G401.6 (cell line): ENCODE measurements around the gene AGXT2.

Source experiments
- FAIRE-seq: peaks from 2 replicates; lab custom pipeline; 2012; peaks lifted over from hg19 to GRCh38; lab: Jason Lieb, UNC

AGXT2 gene, protein sequence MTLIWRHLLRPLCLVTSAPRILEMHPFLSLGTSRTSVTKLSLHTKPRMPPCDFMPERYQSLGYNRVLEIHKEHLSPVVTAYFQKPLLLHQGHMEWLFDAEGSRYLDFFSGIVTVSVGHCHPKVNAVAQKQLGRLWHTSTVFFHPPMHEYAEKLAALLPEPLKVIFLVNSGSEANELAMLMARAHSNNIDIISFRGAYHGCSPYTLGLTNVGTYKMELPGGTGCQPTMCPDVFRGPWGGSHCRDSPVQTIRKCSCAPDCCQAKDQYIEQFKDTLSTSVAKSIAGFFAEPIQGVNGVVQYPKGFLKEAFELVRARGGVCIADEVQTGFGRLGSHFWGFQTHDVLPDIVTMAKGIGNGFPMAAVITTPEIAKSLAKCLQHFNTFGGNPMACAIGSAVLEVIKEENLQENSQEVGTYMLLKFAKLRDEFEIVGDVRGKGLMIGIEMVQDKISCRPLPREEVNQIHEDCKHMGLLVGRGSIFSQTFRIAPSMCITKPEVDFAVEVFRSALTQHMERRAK

DNA sequence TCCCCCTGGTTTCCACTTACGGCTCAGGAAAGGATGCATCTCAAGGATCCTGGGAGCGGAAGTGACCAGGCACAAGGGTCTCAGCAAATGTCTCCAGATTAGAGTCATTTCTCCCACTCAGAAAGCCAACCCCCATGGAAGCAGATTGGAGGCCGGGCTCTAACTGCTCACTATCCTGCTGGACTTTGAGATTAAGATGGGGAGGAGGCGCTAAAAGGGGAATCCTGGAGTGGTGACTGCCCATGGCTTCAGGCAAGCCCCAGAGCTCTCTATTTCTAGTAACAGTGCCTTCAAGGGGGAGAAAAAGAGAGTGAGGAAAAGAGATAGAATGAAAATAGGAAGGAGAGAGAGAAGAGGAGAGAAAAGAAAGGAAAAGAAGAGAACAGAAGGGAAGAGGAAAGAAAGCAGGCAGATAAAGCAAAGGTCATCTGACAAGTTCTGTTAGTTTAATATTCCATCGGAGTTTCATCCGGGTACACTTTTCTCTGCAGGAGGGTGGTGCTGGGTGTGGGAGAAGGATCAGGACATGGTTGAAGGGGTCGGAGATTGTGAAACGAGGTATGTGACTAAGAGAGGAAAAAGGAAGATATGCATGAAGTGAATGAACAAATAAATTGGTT, at the start of gene AGXT2:
TSS of gene AGXT2 (minus strand) at position 165 of the 620 bp plus-strand sequence. CDS start at position 108, 57 bp downstream.
- FAIRE-seq: no peak

DNA sequence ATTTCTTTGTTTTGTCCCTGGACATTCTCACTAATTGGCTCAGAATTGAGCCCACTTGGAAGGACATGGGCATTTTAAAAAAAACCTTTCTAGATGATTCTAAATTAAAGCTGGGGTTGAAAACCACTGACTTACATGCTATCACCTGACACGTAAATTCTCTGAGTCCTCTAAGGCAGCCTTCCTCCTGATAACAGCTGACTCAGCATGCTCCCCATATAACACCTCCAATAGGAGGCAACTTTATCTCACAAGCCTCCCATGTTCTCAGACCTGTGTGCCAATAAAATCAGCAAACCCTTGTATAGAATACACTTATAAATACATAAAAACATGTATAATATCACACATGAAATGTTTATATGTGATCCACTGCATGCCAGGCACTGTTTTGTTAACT, 49.2 kb upstream of the AGXT2 start:
- FAIRE-seq: no peak

DNA sequence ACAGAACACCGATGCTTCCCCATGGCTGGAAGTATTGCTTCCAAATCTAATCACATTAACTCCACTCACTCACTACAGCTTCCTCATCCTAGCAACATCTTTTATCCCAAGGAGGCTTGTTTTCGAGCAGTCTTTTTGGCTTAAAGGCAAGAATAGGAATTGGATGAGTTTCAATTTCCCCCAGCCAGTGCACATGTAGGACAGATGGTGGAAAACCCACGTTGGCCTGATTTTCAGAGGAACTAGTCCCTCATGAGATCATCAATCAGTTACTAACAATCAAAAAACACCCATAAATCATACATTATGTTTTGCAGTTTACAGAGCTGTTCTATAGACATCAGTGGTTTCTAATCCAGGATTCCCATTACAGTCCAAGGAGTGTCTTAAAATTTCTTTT, 48.5 kb upstream of the AGXT2 start:
- no peak for FAIRE-seq

DNA sequence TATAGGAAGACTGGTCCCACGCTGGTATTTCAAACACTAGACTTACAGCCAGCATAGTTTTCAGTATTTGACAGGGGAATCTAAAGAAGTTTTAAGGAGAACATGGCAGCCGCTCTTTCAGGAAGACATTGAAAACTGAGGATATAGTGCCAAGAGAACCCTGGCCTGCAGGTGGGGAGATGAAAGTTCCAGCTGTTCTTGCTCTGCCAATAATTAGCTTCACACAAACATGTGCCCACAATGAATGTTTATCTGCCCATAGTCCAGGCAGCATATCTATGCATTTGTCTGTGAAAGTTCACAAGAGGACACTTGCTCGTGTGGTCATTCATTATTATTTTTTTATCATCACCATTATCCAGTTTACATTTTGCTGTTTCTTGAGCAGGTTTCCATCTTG, 47.6 kb upstream of the AGXT2 start:
- FAIRE-seq: no peak

DNA sequence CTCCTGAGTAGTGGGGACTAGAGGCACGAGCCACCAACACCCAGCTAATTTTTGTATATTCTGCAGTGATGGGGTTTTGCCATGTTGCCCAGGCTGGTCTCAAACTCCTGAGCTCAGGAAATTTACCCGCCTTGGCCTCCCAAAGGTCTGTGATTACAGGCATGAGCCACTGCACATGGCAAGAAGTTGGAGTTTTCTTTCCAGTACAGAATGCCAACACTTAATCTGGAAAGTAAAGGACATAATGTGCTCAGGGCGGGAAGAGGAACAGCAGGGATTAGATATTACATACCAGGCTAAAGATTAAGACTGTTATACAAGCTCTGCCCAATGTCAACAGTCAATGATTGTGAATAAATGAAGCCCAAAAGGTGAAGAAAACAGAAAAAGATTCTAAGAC, 47.2 kb upstream of the AGXT2 start:
- no peak for FAIRE-seq

DNA sequence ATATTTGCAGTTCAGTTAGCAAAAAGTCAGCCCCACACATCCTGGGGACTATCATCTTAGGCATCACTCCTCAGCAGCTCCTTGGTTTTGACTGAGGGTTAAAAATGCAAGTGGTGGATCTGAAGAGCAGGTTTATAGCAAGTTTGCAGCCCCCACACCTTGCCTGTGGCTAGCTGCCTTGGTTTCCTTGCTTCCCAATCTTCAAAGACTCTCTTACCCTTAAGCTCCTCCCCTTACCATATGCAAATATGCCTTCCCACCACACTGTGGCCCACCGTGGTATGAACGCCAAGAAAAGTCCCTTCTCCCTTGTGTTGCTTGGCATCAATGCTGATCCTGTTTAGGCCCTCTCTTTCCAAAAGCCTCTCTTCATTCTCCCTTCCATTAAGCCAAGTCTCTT, 45.0 kb upstream of the AGXT2 start:
- no peak for FAIRE-seq

DNA sequence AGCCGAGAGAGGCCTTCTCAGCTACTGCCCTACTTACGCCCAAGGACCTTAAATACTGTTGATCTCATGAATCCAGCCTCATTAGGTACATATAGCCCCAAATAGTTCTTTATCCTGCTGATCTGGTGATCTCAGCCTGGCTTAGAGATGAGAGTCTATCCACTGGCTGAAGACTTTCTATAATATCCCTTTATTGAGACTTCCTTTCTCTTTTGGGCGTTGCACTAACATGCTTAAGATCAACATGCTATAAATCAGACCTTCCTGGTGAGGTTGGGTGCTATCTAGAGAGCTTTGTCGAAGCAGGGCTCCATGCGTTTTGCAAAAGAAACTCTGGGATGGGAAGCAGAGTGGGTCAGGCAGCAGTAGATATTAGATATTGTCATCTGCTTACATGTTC, 44.0 kb upstream of the AGXT2 start:
- FAIRE-seq: no peak

DNA sequence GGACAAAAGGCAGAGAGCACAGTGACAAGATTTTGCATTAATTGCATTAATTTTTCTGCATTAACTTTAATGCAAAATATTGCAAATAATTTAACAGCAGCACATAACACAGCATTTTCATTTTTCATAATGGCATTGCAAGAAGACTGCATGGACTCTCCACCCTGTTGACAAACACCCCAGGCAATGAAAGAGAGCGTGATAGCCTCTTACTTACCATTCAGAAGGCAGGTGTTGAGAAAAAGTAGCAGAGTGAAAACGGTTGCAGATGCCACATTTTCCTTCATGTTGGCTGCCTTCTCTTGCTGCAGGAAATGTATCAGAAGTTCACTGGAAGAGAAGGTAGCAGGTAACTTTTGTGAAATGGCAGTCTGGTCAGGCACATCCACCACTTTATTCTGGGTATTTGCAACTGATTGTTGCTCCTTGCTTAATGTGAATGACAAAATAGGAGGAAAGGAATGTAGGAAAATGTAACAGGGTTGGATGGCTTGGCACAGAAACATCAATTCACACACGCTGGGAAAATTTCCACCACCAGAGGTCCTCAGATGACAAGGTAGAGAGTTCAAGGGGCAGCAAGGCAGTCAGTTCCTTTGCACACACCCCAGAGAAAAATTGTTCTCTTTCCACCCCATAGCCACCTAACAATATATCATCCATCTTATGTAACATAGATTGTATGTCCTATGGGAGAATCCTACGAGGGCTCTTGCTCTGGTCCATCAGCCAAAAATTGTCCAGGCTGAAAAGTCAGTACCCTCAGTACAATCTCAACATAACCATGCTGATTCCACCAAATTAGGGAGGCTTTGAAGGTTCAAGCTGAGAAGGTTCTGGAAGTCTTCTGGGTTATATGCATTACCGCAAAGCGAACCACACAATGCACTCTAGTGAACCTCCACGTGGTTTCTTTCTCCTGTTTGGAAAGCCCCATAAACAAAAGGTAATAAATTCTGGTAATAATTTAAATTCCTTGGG, 41.9 kb upstream of the AGXT2 start:
- no peak for FAIRE-seq

DNA sequence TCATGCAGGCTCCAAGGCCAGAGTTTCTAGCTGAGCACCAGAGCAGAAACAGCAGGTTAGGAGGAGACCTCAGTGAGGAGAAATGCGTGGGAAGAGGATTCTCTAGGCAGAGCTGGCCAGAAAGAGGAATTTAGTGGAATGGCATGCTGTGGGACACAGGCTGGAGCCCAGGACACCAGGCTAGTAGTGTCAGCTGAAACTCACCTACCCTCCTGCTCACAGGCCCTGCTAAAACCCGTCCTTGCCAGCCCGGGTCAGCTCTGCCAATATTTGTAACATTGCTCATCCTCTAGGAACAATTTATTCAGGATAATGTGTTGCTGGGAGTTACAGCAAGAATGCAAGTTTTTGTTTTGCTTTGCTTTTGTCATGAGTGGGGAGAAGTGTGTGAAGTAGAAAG, 40.2 kb upstream of the AGXT2 start:
- FAIRE-seq: no peak

DNA sequence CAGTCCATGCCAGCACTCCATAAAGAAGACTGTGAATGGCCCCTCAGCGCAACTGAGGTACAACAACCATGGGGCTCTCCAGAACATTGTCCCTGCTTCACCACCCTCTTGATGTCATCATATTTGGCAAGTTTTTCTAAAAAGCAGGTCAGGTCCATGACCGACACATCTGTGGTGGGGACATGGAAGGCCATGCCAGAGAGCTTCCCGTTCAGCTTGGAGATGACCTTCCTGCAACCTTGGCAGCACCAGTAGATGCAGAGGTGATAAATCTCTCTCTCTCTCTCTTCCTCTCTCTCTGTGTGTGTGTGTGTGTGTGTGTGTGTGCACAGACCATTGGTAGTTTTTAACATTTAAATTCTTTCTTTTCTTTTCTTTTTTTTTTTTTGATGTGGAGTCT, 35.4 kb upstream of the AGXT2 start:
- no peak for FAIRE-seq

DNA sequence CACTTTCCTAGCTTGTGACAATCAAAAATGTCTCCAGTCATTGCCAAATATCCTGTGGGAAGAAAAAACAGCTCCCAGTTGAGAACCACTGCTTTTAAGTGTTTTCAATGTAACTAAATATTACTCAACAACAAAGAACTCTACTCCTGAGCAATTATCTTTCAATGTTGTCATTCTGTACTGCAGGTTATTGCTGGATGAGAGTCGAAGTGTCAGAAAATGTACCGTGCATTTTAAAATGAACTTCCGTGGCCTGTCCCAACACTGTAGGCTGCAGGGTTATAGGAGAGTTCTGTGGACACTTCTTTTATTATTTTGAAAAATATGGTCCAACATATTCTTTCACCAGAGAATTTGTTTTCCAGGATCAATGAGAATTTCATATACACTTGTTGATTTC, 34.8 kb upstream of the AGXT2 start:
- FAIRE-seq: no peak

DNA sequence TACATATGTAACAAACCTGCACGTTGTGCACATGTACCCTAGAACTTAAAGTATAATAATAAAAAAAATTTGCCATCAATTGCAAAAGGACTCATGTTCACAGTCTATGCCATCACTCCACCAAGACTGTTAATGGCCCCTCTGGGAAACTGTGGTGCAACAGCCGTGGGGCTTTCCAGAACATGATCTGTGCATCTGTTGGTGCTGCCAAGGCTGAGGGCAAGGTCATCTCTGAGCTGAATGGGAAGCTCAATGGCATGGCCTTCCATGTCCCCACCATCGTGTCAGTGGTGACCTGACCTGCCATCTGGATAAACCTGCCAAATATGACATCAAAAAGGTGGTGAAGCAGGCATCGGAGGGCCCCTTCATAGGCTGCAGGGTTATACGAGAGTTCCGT, 33.4 kb upstream of the AGXT2 start:
- FAIRE-seq: no peak

DNA sequence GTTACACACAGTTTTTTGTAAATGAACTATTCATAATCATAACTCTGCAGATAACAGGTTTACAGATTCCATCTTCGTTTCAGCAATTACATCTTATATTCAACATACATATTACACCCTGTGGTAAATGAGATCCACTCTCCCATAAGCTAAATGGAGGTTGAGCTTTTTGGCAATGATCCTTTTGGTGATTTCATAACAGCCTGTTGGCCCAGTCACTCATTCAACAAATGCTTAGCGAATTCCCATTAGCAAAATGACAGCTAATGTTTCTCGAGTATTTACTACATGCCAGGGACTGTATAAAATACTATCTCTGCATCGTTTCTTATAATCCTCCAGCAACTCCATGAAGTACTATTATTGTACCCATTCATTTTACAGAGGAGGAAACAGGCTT, 25.4 kb upstream of the AGXT2 start:
- no peak for FAIRE-seq

DNA sequence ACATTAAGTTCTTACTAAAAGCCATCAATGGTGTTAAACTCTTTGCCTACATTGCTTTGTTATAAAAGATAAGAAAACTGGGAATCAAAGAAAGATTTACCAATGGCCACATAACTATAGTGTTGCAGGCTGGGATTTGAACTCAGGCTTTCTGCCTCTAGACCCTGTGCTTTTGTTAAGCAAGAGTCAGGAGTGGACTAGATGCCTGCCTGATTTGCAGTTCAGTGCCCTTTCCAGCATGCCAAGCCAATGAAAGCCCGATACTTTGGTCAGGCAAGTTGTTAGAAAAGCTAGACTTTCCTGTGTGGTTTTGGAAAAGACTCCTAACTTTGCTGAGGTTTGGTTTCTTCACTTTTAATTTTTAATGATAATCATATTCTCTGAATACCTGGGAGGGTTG, 21.4 kb upstream of the AGXT2 start:
- FAIRE-seq: no peak

DNA sequence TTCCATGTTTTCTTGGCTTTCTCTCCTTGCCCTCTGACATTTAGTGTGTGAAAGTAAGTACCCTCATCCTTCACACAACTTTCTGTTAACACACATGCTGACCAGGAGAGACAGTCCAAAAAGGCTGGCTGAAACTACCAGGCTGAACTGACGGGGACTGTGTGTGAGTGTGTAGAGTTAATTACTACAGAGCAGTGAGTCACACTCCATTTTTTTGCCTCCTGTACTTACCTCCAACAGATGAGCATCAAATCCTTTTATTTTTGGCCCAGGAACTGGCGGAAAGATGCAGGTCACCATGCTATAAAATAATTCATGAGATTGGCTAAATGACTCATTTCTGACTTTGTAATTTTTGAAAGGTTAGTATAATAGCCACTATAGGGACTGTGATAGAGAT, 20.2 kb upstream of the AGXT2 start:
- no peak for FAIRE-seq

DNA sequence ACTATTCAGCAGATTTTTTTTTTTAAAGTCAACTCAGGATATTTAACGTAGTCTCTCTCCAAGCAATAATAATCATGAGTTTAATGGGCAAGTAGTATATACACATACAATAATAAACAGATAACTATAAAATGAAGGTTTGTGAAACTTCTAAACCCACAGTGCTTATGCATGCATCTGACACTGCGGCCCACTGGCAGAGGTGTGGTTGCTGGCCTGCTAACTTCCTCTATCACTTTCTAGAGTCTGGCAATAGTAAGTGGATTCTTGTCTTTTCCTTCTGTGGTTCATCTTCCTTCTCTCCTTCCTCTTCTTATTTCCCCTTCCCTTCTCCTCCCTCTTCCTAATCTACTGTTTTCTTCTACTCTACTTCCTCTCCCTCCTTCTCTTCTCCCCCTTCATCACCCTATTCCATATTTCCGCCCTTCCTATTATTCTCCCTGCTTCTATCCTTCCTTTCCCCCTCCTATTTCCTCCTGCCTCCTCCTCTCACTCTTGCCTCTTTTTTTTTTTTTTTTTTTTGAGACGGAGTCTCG, 18.6 kb upstream of the AGXT2 start:
- FAIRE-seq: no peak

DNA sequence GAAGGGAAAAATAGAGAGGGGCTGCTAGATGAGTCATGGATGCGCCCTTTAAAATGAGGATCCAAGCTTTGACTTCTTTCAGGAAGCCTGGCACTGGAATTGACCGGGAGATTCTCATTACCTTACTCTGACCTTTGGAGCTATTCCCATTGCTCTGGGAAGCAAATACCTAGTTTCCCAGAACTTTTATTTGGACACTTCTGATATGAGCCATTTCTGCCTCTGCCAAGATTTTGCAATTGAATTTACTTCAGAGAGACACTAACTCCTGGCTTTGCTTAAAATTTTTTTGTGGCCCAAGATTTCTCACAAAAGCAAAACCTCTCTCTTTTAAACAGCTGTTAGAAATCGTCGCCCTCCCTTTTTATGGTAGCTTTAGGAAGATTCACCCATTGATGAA, 15.7 kb upstream of the AGXT2 start:
- no peak for FAIRE-seq

DNA sequence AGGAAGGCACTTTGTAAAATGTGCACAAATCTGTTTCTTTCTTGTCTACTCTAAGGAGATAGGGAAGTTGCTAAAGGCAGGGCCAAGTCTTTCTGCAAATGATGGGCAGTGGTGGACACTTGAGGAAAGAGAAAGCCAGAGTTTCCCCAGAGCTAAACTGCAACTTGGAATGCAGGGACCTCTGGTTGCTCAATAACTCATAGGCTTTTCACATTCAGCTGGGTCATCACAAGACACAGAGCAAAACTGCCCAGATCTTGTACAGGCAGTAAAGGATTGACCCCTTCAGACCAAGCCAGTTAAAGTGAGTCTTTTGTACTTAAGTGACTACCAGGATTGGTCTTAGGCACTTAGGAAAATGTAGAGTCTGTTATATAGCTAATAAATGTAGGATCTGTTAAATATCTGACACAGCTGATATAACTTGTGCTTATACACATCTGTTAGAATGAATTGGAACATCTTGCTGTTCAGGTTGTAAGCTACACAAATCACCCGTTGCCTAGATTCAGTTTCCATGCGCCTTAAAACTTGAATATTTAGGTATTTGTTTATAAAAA, 13.5 kb upstream of the AGXT2 start:
- no peak for FAIRE-seq

DNA sequence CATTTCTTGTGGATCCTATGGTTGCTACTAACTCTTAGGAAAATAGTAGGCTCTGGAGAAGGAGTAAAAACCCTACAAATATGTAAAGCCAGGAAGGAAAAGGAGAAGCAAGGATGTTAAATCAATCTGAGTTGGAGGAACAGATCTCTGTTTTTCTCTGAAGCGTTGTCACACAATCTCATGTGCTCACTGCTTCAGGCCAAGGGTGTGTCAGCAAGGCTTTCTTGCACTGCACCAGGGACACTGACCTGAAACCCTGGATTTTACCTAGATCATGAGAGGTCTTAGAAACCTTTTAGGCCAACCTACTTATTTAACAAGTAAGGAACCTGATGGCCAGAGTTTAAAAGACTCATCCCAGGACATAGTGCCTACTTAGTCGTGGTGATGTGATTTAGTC, 12.5 kb upstream of the AGXT2 start:
- no peak for FAIRE-seq

DNA sequence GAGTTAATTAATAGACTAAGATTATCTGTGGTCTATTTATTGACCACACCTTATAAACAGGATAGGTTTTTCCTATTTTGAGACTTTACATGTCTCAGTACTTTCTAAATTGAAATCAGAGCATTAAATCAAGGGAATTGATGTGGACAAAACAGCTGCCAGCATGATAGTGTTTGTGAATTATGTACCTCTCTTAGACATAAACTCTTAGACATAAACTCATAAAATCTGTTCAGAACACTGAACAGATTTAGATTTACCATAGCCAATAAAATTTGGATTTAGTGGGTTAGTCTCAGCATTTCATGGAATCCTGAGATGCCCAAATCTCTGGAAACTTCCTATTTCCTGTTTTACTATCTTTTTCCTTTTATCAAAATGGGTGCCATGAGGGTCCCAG, 11.5 kb upstream of the AGXT2 start:
- no peak for FAIRE-seq

DNA sequence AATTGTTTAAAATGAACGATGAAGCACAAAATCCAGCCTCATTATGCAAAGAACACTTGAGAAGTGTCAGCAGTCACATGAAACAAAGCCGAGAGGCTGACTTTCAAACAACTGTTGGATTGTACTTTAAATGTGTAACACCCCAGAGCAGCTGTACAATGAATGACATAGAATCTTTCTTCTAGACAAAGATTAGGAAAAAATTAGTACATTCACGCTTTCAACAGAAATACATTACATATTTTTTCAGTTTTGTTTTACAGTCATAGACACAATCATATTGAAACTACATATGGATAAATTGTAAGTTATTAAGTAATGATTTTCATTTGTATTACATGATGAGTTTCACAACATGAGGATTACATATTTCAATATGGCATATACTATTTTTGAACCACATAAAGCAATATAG, 10.6 kb upstream of the AGXT2 start:
- FAIRE-seq: no peak

DNA sequence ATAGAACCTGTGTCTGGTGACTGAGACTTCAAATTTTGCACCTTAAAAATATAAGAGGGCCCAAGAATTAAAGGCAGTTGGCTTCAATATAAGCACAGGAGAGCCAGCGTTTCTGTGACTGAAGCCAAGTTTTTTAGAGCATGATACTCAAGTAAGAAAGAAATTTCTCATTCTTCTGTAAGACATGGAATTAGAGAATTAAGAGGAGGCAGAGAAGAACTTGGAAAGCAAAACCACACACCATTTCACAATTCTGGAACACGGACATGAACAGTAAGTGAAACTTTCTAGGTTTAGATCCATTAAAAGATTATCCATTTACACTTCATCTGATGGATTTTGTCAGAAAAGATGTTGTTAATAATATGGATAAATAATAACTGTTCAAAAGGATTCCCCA, 8.9 kb upstream of the AGXT2 start:
- FAIRE-seq: no peak
